ENCODE data around the gene AMBP. TPM values are rescaled to one million over a fixed set of nuclear protein-coding genes. Genes with fewer than 3 reads are reported as not detected.

Gene AMBP
- total RNA-seq, 4 donors from 2014 or later, result not detected

DNA sequence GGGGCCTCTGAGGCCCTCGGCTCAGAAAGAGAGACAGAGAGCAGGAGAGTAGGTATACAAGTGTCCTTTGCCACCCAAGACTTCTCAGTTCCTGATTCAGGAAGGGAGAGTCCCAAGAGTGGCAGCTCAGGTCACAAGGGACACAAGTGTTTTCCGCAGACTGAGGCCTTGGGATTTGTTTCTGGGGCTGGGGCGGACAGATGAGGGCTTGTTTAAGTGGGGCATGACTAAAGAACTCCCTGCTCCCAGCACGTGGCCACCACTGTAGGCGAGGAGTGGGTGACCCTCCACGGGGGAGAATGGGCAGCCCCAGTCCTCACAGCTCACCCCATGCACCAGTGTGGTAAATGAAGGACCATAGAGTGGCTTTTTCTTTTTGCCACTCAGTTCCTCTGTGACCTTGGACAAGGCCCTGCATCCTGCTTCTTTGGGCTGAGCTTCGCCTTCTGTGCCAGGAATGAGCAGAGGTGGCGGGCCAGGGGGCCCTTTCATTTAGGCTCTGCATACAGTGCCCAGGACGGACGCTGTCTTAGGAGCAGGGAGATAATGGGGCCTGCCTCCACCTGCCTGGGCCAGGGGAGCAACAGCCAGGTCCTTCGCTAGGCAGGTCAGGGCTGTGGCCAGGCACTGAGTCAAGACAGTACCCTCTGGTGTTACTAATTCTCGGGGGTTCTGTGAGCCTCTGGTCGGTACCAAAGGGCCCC is 50.8 kb downstream of the AMBP start:
- WGBS, result 90% methylated on average over 12 of the region's 13 CpGs
- peaks cover 4 to 28% (median 10%) of the 10 kb centered on the region in 4 donors for H3K36me3 ChIP-seq
- TF ChIP-seq EP300 (IDR thresholded peaks at IDR 0.05) (no peak), POLR2AphosphoS5 (IDR thresholded peaks at IDR 0.05) (no peak), POLR2A (IDR thresholded peaks at IDR 0.05; ENCODE audit: low read depth) (no peak)
- TF ChIP-seq, protein P1, sequence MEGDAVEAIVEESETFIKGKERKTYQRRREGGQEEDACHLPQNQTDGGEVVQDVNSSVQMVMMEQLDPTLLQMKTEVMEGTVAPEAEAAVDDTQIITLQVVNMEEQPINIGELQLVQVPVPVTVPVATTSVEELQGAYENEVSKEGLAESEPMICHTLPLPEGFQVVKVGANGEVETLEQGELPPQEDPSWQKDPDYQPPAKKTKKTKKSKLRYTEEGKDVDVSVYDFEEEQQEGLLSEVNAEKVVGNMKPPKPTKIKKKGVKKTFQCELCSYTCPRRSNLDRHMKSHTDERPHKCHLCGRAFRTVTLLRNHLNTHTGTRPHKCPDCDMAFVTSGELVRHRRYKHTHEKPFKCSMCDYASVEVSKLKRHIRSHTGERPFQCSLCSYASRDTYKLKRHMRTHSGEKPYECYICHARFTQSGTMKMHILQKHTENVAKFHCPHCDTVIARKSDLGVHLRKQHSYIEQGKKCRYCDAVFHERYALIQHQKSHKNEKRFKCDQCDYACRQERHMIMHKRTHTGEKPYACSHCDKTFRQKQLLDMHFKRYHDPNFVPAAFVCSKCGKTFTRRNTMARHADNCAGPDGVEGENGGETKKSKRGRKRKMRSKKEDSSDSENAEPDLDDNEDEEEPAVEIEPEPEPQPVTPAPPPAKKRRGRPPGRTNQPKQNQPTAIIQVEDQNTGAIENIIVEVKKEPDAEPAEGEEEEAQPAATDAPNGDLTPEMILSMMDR (IDR thresholded peaks at IDR 0.05), result no peak

DNA sequence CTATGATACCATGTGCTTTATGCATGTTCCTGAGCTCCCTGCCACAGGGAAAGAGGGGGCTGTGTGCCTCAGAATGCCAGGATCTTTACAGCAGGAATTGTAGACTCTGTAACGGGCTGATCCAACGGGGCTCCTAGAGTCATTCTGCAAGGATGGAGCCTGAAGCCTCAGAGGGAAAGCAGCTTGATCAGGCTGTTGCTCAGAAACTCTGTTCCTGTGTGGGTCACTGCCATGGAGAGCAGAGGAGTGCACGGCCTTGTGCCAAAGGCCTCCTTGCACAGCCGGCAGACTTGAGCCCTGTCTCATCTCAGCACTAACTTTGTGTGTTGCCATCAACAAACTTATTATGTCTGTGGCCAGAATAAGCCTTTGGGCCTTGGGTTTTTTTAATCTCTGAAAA is 51.8 kb downstream of the AMBP start:
- peaks cover 4 to 27% (median 10%) of the 10 kb centered on the region in 4 donors for H3K36me3 ChIP-seq
- intact Hi-C loops (cut with DNase I), result no loop called here
- H3K27ac ChIP-seq (replicated peaks in 1 of 4), result no peak overlapping the region
- TF ChIP-seq EP300 (IDR thresholded peaks at IDR 0.05) (no peak), POLR2A (IDR thresholded peaks at IDR 0.05; ENCODE audit: low read depth) (no peak), POLR2AphosphoS5 (IDR thresholded peaks at IDR 0.05) (no peak)
- TF ChIP-seq, protein P1 (IDR thresholded peaks at IDR 0.05), result no peak
- H3K27me3 ChIP-seq, result no peaks in the 10 kb centered on the region
- H3K4me1 ChIP-seq, result no peaks in the 10 kb centered on the region
- peak; percentile 57 for DNase-seq (ENCODE audit: extremely low spot score)
- 100% methylated on average over 2 of the region's 4 CpGs for WGBS
- H3K9me3 ChIP-seq, result peaks cover 0 to 27% (median 19%) of the 10 kb centered on the region in 4 donors
- no peak overlapping the region for H3K4me3 ChIP-seq

More for the DNA sequence above, 50.8 kb downstream of the AMBP start:
- intact Hi-C loops (cut with DNase I), result no loop called here
- peaks cover 0 to 18% (median 15%) of the 10 kb centered on the region in 4 donors for H3K9me3 ChIP-seq
- no peak overlapping the region for H3K27ac ChIP-seq (replicated peaks in 1 of 4)
- H3K27me3 ChIP-seq, result no peaks in the 10 kb centered on the region
- DNase-seq (ENCODE audit: extremely low spot score), result peak; percentile 90
- no peaks in the 10 kb centered on the region for H3K4me1 ChIP-seq
- no peak overlapping the region for H3K4me3 ChIP-seq

DNA sequence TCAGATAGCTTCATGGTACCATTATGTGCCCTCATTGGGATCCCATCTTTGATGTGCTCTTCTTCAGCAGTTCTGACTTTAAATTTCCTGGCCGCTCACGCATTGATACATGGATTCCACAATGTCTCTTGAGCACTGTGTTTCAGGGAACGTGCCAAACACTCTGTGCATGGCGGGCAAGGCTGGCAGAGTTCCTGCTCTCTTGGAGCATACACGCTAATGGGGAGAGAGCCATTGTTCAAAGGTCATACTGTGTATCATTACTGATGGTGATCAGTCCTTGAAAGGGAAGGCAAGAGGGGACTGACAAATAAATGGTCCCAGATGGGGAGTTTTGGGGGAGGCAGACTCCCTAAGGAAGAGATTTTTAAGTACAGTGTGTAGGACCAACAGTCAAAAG is 52.3 kb downstream of the AMBP start:
- Histone ChIP-seq H3K9me3 (peaks cover 0 to 29% (median 19%) of the 10 kb centered on the region in 4 donors), H3K4me1 (no peaks in the 10 kb centered on the region), H3K4me3 (no peak overlapping the region), H3K27me3 (no peaks in the 10 kb centered on the region), H3K36me3 (peaks cover 4 to 27% (median 10%) of the 10 kb centered on the region in 4 donors), H3K27ac (replicated peaks in 1 of 4) (no peak overlapping the region)
- intact Hi-C loops (cut with DNase I), result no loop called here
- 95% methylated on average over 5 of the region's 5 CpGs for WGBS
- TF ChIP-seq POLR2AphosphoS5 (IDR thresholded peaks at IDR 0.05) (no peak), EP300 (IDR thresholded peaks at IDR 0.05) (no peak), POLR2A (IDR thresholded peaks at IDR 0.05; ENCODE audit: low read depth) (no peak)
- TF ChIP-seq, protein P1 (IDR thresholded peaks at IDR 0.05), result no peak
- DNase-seq (ENCODE audit: extremely low spot score), result no peak

DNA sequence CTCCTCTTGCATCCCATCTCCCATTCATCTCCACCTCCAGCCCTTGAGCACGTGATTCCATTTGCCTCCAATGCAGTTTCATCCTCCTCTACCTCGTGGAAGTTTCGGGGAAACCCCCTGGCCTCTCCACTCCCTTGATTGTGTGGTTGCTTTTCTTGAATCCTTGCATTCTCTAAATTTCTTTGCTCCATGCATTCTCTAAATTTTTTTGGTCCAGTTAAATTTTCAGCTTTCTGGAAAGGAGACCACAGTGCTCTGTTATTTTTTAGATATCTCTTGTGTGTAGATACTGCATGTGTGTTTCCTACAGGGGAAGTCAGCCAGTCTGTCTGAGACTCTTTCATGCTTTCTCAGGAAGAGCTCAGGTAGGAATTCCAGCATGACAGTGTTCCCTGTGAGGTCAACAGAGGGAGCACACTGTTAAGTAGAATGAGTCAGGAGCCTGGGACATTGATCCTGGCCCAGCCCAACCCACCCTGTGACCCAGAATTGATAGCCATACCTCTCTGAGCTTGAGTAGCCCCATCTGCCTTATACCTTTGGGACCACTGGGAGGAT is 52.8 kb downstream of the AMBP start:
- no peak overlapping the region for H3K4me3 ChIP-seq
- H3K27ac ChIP-seq (replicated peaks in 1 of 4), result no peak overlapping the region
- peaks cover 0 to 29% (median 19%) of the 10 kb centered on the region in 4 donors for H3K9me3 ChIP-seq
- peaks cover 4 to 27% (median 10%) of the 10 kb centered on the region in 4 donors for H3K36me3 ChIP-seq
- no peaks in the 10 kb centered on the region for H3K27me3 ChIP-seq
- no peaks in the 10 kb centered on the region for H3K4me1 ChIP-seq
- 96% methylated on average over 3 of the region's 3 CpGs for WGBS
- peak; percentile 34 for DNase-seq (ENCODE audit: extremely low spot score)
- intact Hi-C loops (cut with DNase I), result no loop called here
- TF ChIP-seq, protein P1 (IDR thresholded peaks at IDR 0.05), result no peak
- TF ChIP-seq EP300 (IDR thresholded peaks at IDR 0.05) (no peak), POLR2AphosphoS5 (IDR thresholded peaks at IDR 0.05) (no peak), POLR2A (IDR thresholded peaks at IDR 0.05; ENCODE audit: low read depth) (no peak)

Measured in esophagus muscularis mucosa (tissue), 4 donors.